GM12878 (cell line): Measurements from ENCODE around the gene DSEL. TPM values are rescaled to one million over a fixed set of nuclear protein-coding genes. Genes with fewer than 3 reads are reported as not detected.
A peak's percentile ranks its signal among the peaks of the same experiment; 100 is the strongest.

Experiments used
- BHLHE40 ChIP-seq, 2 experiments: fragments of 450-650 bp in 1 of 2; IDR thresholded peaks; 2 replicates each; pipeline ENCODE4 v1.6.1; 2011 to 2017; ENCODE audit warnings: low read depth in 2 of 2, borderline replicate concordance in 1 of 2, improper control_type of control experiment in 1 of 2, low read length in 1 of 2, mild to moderate bottlenecking in 1 of 2
- E2F4 ChIP-seq: IDR thresholded peaks from 2 replicates; pipeline ENCODE4 v1.6.1; 2012; ENCODE audit warnings: low read depth, low read length, improper control_type of control experiment
- GATAD2B ChIP-seq: fragments of 450-650 bp; conservative IDR thresholded peaks from 2 replicates; pipeline ENCODE4 v1.6.1; 2017; ENCODE audit warnings: low read depth, mild to moderate bottlenecking, moderate library complexity
- IRF4 ChIP-seq: IDR thresholded peaks from 2 replicates; pipeline ENCODE4 v1.6.1; 2011; ENCODE audit warnings: low read depth, low read length
- LARP7 ChIP-seq: fragments of 450-650 bp; IDR thresholded peaks from 2 replicates; pipeline ENCODE4 v1.6.1; 2017; ENCODE audit warnings: mild to moderate bottlenecking
- MYB ChIP-seq: fragments of 150-350 bp; IDR thresholded peaks from 2 replicates; pipeline ENCODE4 v1.6.1; 2014; ENCODE audit warnings: mild to moderate bottlenecking, low read depth, low read length, borderline replicate concordance
- NFIC ChIP-seq: IDR thresholded peaks from 2 replicates; pipeline ENCODE4 v1.6.1; 2012; ENCODE audit warnings: low read depth, mild to moderate bottlenecking, inconsistent platforms, low read length, moderate library complexity
- NR2F1 ChIP-seq: fragments of 450-650 bp; conservative IDR thresholded peaks from 2 replicates; pipeline ENCODE4 v1.6.1; 2017; ENCODE audit warnings: mild to moderate bottlenecking
- RAD21 ChIP-seq: IDR thresholded peaks from 2 replicates; pipeline ENCODE4 v1.6.1; 2011; ENCODE audit warnings: mild to moderate bottlenecking, low read depth, low read length, moderate library complexity; ENCODE audit not compliant: insufficient read depth
- RBBP5 ChIP-seq: fragments of 200-600 bp; sonication (generic); conservative IDR thresholded peaks from 2 replicates; pipeline ENCODE4 v1.6.1; 2016
- SMC3 ChIP-seq: IDR thresholded peaks from 2 replicates; pipeline ENCODE4 v1.6.1; 2011; ENCODE audit warnings: low read length, improper control_type of control experiment, borderline replicate concordance
- SUZ12 ChIP-seq: fragments of 200-600 bp; sonication (generic); IDR thresholded peaks from one replicate; pipeline ENCODE4 v1.6.1; 2018; ENCODE audit warnings: antibody characterized with exemption, mild to moderate bottlenecking; ENCODE audit not compliant: unreplicated experiment
- TAF1 ChIP-seq: IDR thresholded peaks from 2 replicates; pipeline ENCODE4 v1.6.1; 2011; ENCODE audit warnings: mild to moderate bottlenecking, low read depth, low read length, borderline replicate concordance
- TCF7 ChIP-seq: IDR thresholded peaks from 2 replicates; pipeline ENCODE4 v1.6.1; 2014; ENCODE audit warnings: antibody characterized with exemption, borderline replicate concordance
- WRNIP1 ChIP-seq: IDR thresholded peaks from 2 replicates; pipeline ENCODE4 v1.6.1; 2011; ENCODE audit warnings: low read depth, low read length, improper control_type of control experiment, borderline replicate concordance
- ZNF622 ChIP-seq: fragments of 450-650 bp; IDR thresholded peaks from 2 replicates; pipeline ENCODE4 v1.6.1; 2017; ENCODE audit warnings: mild to moderate bottlenecking, inconsistent platforms
- ZZZ3 ChIP-seq: IDR thresholded peaks from 2 replicates; pipeline ENCODE4 v1.6.1; 2011; ENCODE audit warnings: low read depth; ENCODE audit not compliant: control insufficient read depth, insufficient read length
- polyA plus RNA-seq, 11 experiments: library from polyadenylated mRNA; depleted of rRNA in 4 of 11; unstranded in 6 of 11; stranded (reverse) in 5 of 11; fragments of >200 nt; fragmentation: Nextera tagmentation in 4 of 11; fragmentation: Illumina TruSeq in 1 of 11; extraction: Ambion mirVana in 4 of 11; extraction: Trizol in 1 of 11; gene quantifications; 1 replicate in 1 of 11; 2 replicates in 10 of 11; pipeline versions ENCODE4 v1.2.1 to v1.2.3, GENCODE V29; 2011 to 2016; ENCODE audit warnings: inconsistent platforms in 2 of 11, missing spikeins in 2 of 11, low read depth in 1 of 11
- total RNA-seq, 4 experiments: library from RNA; depleted of rRNA in 3 of 4; stranded (reverse); fragments of >200 nt in 3 of 4; fragmentation: Illumina TruSeq in 1 of 4; extraction: Trizol in 1 of 4; gene quantifications; 2 replicates each; pipeline versions ENCODE4 v1.2.1 to v1.2.3, GENCODE V29; 2013 to 2021
- TF ChIP-seq, protein P1 (sequence below), 3 experiments: IDR thresholded peaks in 2 of 3; conservative IDR thresholded peaks in 1 of 3; 2 replicates each; pipeline ENCODE4 v1.5.1; 2011; ENCODE audit warnings: low read depth in 3 of 3, low read length in 3 of 3, mild to moderate bottlenecking in 3 of 3, control low read depth in 2 of 3, moderate library complexity in 2 of 3, inconsistent platforms in 1 of 3, mixed read lengths in 1 of 3; ENCODE audit not compliant: control insufficient read depth in 2 of 3, insufficient read depth in 1 of 3; ENCODE audit errors: extremely low read depth in 1 of 3

Gene DSEL
- total and polyA plus RNA-seq, 10 of the 15 experiments (the other 5 are each of a cell fraction or from before 2014, with no cell fraction given): 0.03 TPM; not detected in 9

DNA sequence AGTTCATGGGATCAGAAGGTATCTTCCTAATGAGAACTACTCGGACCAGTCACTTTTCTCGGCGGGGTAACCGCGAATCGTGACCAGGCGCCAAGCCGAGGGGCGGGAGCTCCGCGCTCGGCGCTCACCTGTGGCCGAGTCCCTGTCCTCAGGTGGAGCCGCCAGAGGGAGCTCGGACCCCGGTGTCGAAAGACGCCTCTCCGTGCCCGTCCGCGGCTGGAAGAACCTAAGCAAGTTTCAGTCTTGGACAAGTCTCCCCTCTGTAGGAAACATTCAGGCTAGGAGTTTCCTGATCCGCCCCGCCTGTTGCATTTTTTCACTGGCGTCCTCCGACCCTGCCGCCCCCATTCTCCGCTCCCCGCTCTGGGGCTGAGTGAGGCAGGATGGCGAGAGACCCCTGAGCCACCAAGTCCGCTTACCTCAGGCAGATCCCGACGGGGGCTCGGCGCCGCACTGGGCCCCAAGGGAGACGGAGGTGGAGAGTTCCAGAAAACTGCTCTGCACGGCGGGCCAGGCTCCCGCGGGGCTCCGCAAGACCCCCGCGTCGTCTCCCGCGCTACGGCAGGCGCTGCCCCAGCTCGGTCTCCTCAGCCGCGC lies 480 bp downstream of the DSEL start (continued):
- TF ChIP-seq, protein P1, sequence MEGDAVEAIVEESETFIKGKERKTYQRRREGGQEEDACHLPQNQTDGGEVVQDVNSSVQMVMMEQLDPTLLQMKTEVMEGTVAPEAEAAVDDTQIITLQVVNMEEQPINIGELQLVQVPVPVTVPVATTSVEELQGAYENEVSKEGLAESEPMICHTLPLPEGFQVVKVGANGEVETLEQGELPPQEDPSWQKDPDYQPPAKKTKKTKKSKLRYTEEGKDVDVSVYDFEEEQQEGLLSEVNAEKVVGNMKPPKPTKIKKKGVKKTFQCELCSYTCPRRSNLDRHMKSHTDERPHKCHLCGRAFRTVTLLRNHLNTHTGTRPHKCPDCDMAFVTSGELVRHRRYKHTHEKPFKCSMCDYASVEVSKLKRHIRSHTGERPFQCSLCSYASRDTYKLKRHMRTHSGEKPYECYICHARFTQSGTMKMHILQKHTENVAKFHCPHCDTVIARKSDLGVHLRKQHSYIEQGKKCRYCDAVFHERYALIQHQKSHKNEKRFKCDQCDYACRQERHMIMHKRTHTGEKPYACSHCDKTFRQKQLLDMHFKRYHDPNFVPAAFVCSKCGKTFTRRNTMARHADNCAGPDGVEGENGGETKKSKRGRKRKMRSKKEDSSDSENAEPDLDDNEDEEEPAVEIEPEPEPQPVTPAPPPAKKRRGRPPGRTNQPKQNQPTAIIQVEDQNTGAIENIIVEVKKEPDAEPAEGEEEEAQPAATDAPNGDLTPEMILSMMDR (IDR thresholded peaks at IDR 0.05 in 2 of 3, conservative IDR thresholded peaks at IDR 0.05 in 1 of 3; ENCODE audit: control insufficient read depth in 2 of 3, extremely low read depth in 1 of 3, insufficient read depth in 1 of 3, low read depth in 3 of 3, low read length in 3 of 3): peak; percentile 19 to 46 (median 38); a peak in 4 of 6 replicates
- TF ChIP-seq NR2F1: no peak
- no peak for TF ChIP-seq TAF1
- peak; percentile 27; the same call in 1 of the 2 replicates for TF ChIP-seq RAD21
- no peak for TF ChIP-seq ZZZ3
- peak in 1 of 2 experiments; percentile 21; a peak in 1 of 4 replicates for TF ChIP-seq BHLHE40 (IDR thresholded peaks at IDR 0.05; ENCODE audit: borderline replicate concordance in 1 of 2, low read depth in 2 of 2, low read length in 1 of 2)
- no peak for TF ChIP-seq RBBP5
- TF ChIP-seq LARP7: peak; percentile 30; the same call in 1 of the 2 replicates
- no peak for TF ChIP-seq MYB
- no peak for TF ChIP-seq NFIC
- TF ChIP-seq SMC3: peak; percentile 39; the same call in 1 of the 2 replicates
- no peak for TF ChIP-seq ZNF622
- no peak for TF ChIP-seq SUZ12
- TF ChIP-seq GATAD2B: 0 out of 2 replicates have a peak, but pooled peaks have one; percentile 23
- no peak for TF ChIP-seq E2F4
- TF ChIP-seq TCF7: no peak
- TF ChIP-seq WRNIP1: no peak
- TF ChIP-seq IRF4: no peak
